Heart left ventricle (tissue), 16 donors: ENCODE results near the gene ZFR2. TPM values are rescaled to one million over a fixed set of nuclear protein-coding genes. Genes with fewer than 3 reads are reported as not detected.

Source experiments
- ATAC-seq, 4 donors: fragments of 200-7000 bp; cut with Tn5 transposase; one replicate each; pipeline ENCODE4 v1.9.1; 2020 to 2022; ENCODE audit warnings: moderate library complexity in 4 of 4, mild to moderate bottlenecking in 3 of 4, moderate number of reproducible peaks in 1 of 4
- DNase-seq, 5 donors: peaks; one replicate each; pipeline ENCODE4 v3.0.0-alpha.2; 2020
- H3K27ac ChIP-seq, 12 donors: fragments of 200-600 bp; sonication (generic) in 4 of 12; one replicate each; pipeline versions ENCODE4 v1.5.0 to v1.8.0; 2016 to 2022; ENCODE audit warnings: mild to moderate bottlenecking in 2 of 12
- H3K27me3 ChIP-seq, 9 donors: fragments of 200-600 bp; sonication (generic) in 2 of 9; one replicate each; pipeline versions ENCODE4 v1.5.1 to v1.8.0; 2016 to 2022; ENCODE audit warnings: mild to moderate bottlenecking in 3 of 9
- H3K36me3 ChIP-seq, 9 donors: fragments of 200-600 bp; sonication (generic) in 2 of 9; one replicate each; pipeline versions ENCODE4 v1.5.0 to v1.8.0; 2018 to 2022; ENCODE audit warnings: mild to moderate bottlenecking in 2 of 9
- H3K4me1 ChIP-seq, 12 donors: fragments of 200-600 bp; sonication (generic) in 4 of 12; one replicate each; pipeline versions ENCODE4 v1.5.0 to v1.8.0; 2016 to 2022; ENCODE audit warnings: mild to moderate bottlenecking in 3 of 12
- H3K4me3 ChIP-seq, 12 donors: fragments of 200-600 bp; sonication (generic) in 4 of 12; one replicate each; pipeline versions ENCODE4 v1.5.0 to v1.8.0; 2017 to 2022; ENCODE audit warnings: mild to moderate bottlenecking in 9 of 12, moderate library complexity in 4 of 12
- H3K9me3 ChIP-seq, 12 donors: fragments of 200-600 bp; sonication (generic) in 4 of 12; one replicate each; pipeline versions ENCODE4 v1.5.0 to v1.8.0; 2016 to 2022; ENCODE audit warnings: mild to moderate bottlenecking in 1 of 12
- POLR2A ChIP-seq, 2 donors: fragments of 450-650 bp; IDR thresholded peaks; one replicate each; pipeline ENCODE4 v1.6.1; 2017; ENCODE audit warnings: antibody characterized with exemption in 2 of 2, mild to moderate bottlenecking in 2 of 2, moderate library complexity in 2 of 2
- WGBS, 4 donors: extraction: QIAGEN DNeasy Blood & Tissue Kit in 2 of 4; methylation state at CpG; one replicate each; pipeline versions ENCODE4 v1.1.5 to v1.1.7; 2013 to 2018; 5-methylcytosine and 5-hydroxymethylcytosine counted together
- intact Hi-C, 10 donors: fragments of 100-400 bp; cut with DNase I; formaldehyde crosslinking; loops; one replicate each; pipeline versions ENCODE4 v1.11.1 to v1.14.2; 2022
- polyA plus RNA-seq, 2 donors: library from polyadenylated mRNA; stranded (reverse); fragments of 200-250 nt; gene quantifications; one replicate each; pipeline ENCODE4 v1.2.3, GENCODE V29; 2013
- total RNA-seq, 9 donors: library from RNA; depleted of rRNA in 2 of 9; stranded (reverse); fragments of >200 nt in 2 of 9; fragmentation: NEBNext Ultra II Directional in 3 of 9; extraction: Animal tissue kit (Norgen Biotek cat#: 25700) in 3 of 9; gene quantifications; one replicate each; pipeline versions ENCODE4 v1.1.0 to v1.2.4, GENCODE V29; 2016 to 2023
- TF ChIP-seq, protein P1 (sequence below), 12 donors: fragments of 200-600 bp; sonication (generic) in 4 of 12; IDR thresholded peaks; one replicate each; pipeline versions ENCODE4 v1.5.0 to v1.8.0; 2018 to 2022; ENCODE audit warnings: antibody characterized with exemption in 12 of 12, mild to moderate bottlenecking in 5 of 12
- donor health status: ischemic (EF 13 %, LVEDD 7.1; RV severe dilation, severe dysfunction).
- donor health status: healthy with polysubstance abuse.
- donor health status: DM: no; HTN: yes; CAD: no.
- donor health status: DM: no; HTN: no; CAD: no.
- donor health status: ischemic (EF 25% LVEDD 6.9; RV normal size, moderate dysfunction).
- donor health status: ischemic (EF 25% LVEDD 5.7; RV mildly dilated, moderate dysfunction).
- donor health status: healthy.
- donor health status: DM: yes; HTN: yes; CAD: no.
- donor health status: ischemic (EF 35%, LVEDD 5.7; RV mildly dilated, moderate dysfunction).
- donor health status: nonischemic (EF 11% LVEDD 7.7; RV severe dilation, severe dysfunction).
- donor health status: DM: yes; HTN: yes; CAD: no.
- donor health status: PGD.
- donor health status: ischemic (EF 29% LVEDD 5.4; RV normal size, mild dysfunction).
- donor health status: nonischemic (EF 23%, LVEDD 6.1; RV moderate dilation, normal function).

ZFR2 gene
- total and polyA plus RNA-seq, 11 donors = 0.08 to 0.16 TPM; not detected in 9

GRCh38 chr19:3788996-3789778 is 79.7 kb downstream of the ZFR2 start:
- H3K4me1 ChIP-seq = peaks cover 0 to 17% (median 0%) of the 10 kb centered on the region in 12 donors
- DNase-seq (no peak), ATAC-seq (no peak)
- intact Hi-C loops = loop anchor here in 1 of 10 donors (5.0 kb wide), 1 partner anchor 33 kb away; no protein-coding TSS in a partner anchor
- no peaks in the 10 kb centered on the region for H3K9me3 ChIP-seq
- H3K4me3 ChIP-seq = no peak overlapping the region
- peak overlapping the region in 1 of 12 donors; percentile 46 for H3K27ac ChIP-seq
- 46 to 59% (median 51%) methylated on average over 15 to 16 of the region's 16 CpGs for WGBS, 4 donors
- H3K36me3 ChIP-seq = no peaks in the 10 kb centered on the region
- H3K27me3 ChIP-seq = peaks cover 6 to 30% (median 17%) of the 10 kb centered on the region in 9 donors
- TF ChIP-seq POLR2A (IDR thresholded peaks at IDR 0.05) = no peak
- TF ChIP-seq, protein P1, sequence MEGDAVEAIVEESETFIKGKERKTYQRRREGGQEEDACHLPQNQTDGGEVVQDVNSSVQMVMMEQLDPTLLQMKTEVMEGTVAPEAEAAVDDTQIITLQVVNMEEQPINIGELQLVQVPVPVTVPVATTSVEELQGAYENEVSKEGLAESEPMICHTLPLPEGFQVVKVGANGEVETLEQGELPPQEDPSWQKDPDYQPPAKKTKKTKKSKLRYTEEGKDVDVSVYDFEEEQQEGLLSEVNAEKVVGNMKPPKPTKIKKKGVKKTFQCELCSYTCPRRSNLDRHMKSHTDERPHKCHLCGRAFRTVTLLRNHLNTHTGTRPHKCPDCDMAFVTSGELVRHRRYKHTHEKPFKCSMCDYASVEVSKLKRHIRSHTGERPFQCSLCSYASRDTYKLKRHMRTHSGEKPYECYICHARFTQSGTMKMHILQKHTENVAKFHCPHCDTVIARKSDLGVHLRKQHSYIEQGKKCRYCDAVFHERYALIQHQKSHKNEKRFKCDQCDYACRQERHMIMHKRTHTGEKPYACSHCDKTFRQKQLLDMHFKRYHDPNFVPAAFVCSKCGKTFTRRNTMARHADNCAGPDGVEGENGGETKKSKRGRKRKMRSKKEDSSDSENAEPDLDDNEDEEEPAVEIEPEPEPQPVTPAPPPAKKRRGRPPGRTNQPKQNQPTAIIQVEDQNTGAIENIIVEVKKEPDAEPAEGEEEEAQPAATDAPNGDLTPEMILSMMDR (IDR thresholded peaks at IDR 0.05) = no peak

- intact Hi-C loops = loop anchor here in 1 of 10 donors (5.0 kb wide), 1 partner anchor 36 kb away; no protein-coding TSS in a partner anchor
- peaks cover 6 to 52% (median 27%) of the 10 kb centered on the region in 9 donors for H3K27me3 ChIP-seq
Measured at GRCh38 chr19:3785938-3786824, 82.7 kb downstream of the ZFR2 start, which contains the start of gene MATK. TSS of gene MATK (minus strand) at chr19:3786381. CDS start at chr19:3785135, 1,246 bp downstream.

DNA sequence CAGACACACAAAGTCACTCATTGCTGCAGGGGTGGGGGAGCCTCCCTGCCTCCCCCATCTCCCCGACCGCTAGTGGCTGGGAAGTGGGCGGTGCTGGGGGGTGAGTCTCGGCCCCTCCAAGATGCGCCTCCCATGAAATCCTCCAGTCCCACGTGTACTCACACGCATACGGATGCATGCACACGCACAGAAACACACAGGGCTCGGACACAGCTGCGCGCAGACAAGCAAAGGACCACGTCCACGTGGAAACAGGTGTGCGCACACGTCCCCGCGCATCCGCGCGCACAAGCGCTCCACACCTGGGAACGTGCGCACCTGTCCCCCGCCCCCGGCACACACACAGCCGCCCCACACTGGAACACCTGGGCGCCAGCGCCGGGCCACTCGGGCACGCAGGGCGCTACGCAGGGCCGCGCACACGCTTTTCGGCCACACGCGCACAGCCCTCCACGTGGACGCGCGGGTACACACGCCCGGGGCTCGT is 83.3 kb downstream of the ZFR2 start:
- Histone ChIP-seq H3K27me3 (peaks cover 6 to 52% (median 27%) of the 10 kb centered on the region in 9 donors), H3K36me3 (no peaks in the 10 kb centered on the region), H3K27ac (peak overlapping the region in 1 of 12 donors; percentile 49), H3K4me1 (peaks cover 0 to 17% (median 0%) of the 10 kb centered on the region in 12 donors), H3K9me3 (peaks cover 0 to 24% (median 20%) of the 10 kb centered on the region in 12 donors), H3K4me3 (peak overlapping the region in 10 of 12 donors; percentile 10 to 59 (median 41))
- ATAC-seq (no peak), DNase-seq (no peak)
- no peak for TF ChIP-seq POLR2A (IDR thresholded peaks at IDR 0.05)
- TF ChIP-seq, protein P1 (IDR thresholded peaks at IDR 0.05) = no peak
- WGBS, 4 donors = 1 to 3% (median 2%) methylated on average over 7 to 47 of the region's 47 CpGs
- intact Hi-C loops = loop anchor here in 1 of 10 donors (5.0 kb wide), 1 partner anchor 37 kb away; no protein-coding TSS in a partner anchor

More at GRCh38 chr19:3785938-3786824, 82.7 kb downstream of the ZFR2 start, which contains the start of gene MATK:
- Histone ChIP-seq H3K4me1 (peaks cover 0 to 17% (median 0%) of the 10 kb centered on the region in 12 donors), H3K4me3 (peak within 1 kb of the TSS in 10 of 12 donors; percentile 10 to 59 (median 41)), H3K9me3 (peaks cover 0 to 18% (median 15%) of the 10 kb centered on the region in 12 donors), H3K27ac (peak within 1 kb of the TSS in 1 of 12 donors; percentile 49), H3K36me3 (no peaks in the 10 kb centered on the region)
- ATAC-seq = no peak
- TF ChIP-seq, protein P1 (IDR thresholded peaks at IDR 0.05) = no peak
- TF ChIP-seq POLR2A (IDR thresholded peaks at IDR 0.05) = no peak
- no peak for DNase-seq
- WGBS, 4 donors = 3 to 13% (median 7%) methylated on average over 23 to 100 of the region's 101 CpGs
